IPS-15b (cell line): Measurements from ENCODE around the gene KSR2.
"Not testable (repeated sequence)": the region's sequence is repeated elsewhere in the genome, so short reads cannot be mapped to it uniquely, and the experiment has no call there.

ENCODE experiments used
- H3K27me3 ChIP-seq: one replicate; pipeline ENCODE4 v1.6.1; 2013; ENCODE audit warnings: low read length; ENCODE audit not compliant: control insufficient read depth, insufficient read depth
- H3K36me3 ChIP-seq: one replicate; pipeline ENCODE4 v1.6.1; 2013; ENCODE audit warnings: low read length; ENCODE audit not compliant: control insufficient read depth, insufficient read depth
- H3K4me1 ChIP-seq: one replicate; pipeline ENCODE4 v1.6.1; 2013; ENCODE audit warnings: mild to moderate bottlenecking, low read length; ENCODE audit not compliant: control insufficient read depth, insufficient read depth
- H3K4me3 ChIP-seq: one replicate; pipeline ENCODE4 v1.5.1; 2013; ENCODE audit warnings: low read depth, low read length
- H3K9ac ChIP-seq: one replicate; pipeline ENCODE4 v1.6.1; 2013; ENCODE audit warnings: low read depth, mild to moderate bottlenecking, low read length
- H3K9me3 ChIP-seq: one replicate; pipeline ENCODE4 v1.6.1; 2013; ENCODE audit warnings: mild to moderate bottlenecking, low read length; ENCODE audit not compliant: control insufficient read depth, insufficient read depth

Gene KSR2

GRCh38 chr12:117629454-117629853, 339.3 kb downstream of the KSR2 start:
- H3K27me3 ChIP-seq = no peaks in the 10 kb centered on the region
- no peaks in the 10 kb centered on the region for H3K9me3 ChIP-seq
- H3K4me3 ChIP-seq = no peak overlapping the region
- H3K36me3 ChIP-seq = no peaks in the 10 kb centered on the region
- H3K4me1 ChIP-seq = no peaks in the 10 kb centered on the region
- H3K9ac ChIP-seq = no peak overlapping the region

GRCh38 chr12:117628711-117629110, 340.1 kb downstream of the KSR2 start:
- not testable (repeated sequence) for H3K36me3 ChIP-seq, H3K27me3 ChIP-seq, H3K4me1 ChIP-seq, H3K9me3 ChIP-seq, H3K9ac ChIP-seq
- H3K4me3 ChIP-seq = peak overlapping the region; percentile 47

GRCh38 chr12:117622741-117623140, 346.0 kb downstream of the KSR2 start:
- Histone ChIP-seq H3K9ac (no peak overlapping the region), H3K4me3 (no peak overlapping the region), H3K9me3 (no peaks in the 10 kb centered on the region), H3K27me3 (no peaks in the 10 kb centered on the region), H3K4me1 (no peaks in the 10 kb centered on the region), H3K36me3 (no peaks in the 10 kb centered on the region)

DNA sequence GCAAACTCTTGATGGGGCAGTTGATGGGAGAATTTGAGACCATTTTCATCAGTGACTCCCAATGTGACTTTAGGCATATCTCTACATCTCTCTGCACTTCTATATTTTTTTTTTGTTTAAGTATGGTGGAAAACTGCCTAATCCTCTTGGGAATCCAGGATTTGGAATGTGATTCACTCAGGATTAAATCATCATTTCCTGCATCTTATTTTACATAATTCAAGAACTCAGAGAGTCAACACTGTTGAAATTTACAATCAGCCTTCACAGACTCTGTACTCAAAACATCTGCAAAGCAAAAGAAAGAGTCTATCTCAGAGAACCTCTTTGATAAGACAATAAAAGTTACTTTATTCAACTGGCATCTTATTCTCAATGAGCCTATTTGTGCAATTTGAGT, 346.7 kb downstream of the KSR2 start:
- Histone ChIP-seq H3K36me3 (no peaks in the 10 kb centered on the region), H3K9ac (no peak overlapping the region), H3K4me3 (no peak overlapping the region), H3K4me1 (no peaks in the 10 kb centered on the region), H3K27me3 (no peaks in the 10 kb centered on the region), H3K9me3 (no peaks in the 10 kb centered on the region)

DNA sequence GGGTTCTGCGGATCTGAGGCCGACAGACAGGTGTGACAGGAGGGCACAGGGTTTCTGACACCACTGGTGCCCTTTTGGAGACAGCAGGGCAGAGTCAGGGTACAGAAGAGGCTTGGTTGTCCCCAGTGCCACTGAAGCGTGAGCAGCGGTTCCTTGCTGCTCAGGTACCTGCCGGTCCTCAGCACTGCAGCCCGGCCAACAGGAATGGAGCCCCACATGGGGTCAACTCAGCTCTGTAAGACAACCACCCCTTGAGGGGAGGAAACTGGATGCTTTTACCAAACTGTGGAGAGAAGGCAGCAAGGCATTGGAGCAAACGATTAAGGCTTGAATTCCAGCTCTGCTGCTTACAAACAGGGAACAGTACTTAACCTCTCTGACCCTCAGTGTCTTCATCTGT, 361.0 kb downstream of the KSR2 start:
- no peaks in the 10 kb centered on the region for H3K27me3 ChIP-seq
- no peak overlapping the region for H3K4me3 ChIP-seq
- H3K9me3 ChIP-seq = no peaks in the 10 kb centered on the region
- H3K36me3 ChIP-seq = no peaks in the 10 kb centered on the region
- no peak overlapping the region for H3K9ac ChIP-seq
- H3K4me1 ChIP-seq = peaks cover 10% of the 10 kb centered on the region

GRCh38 chr12:117606945-117607344, 361.8 kb downstream of the KSR2 start:
- Histone ChIP-seq H3K9ac (no peak overlapping the region), H3K27me3 (no peaks in the 10 kb centered on the region), H3K36me3 (no peaks in the 10 kb centered on the region), H3K4me3 (no peak overlapping the region), H3K4me1 (peaks cover 10% of the 10 kb centered on the region), H3K9me3 (no peaks in the 10 kb centered on the region)

DNA sequence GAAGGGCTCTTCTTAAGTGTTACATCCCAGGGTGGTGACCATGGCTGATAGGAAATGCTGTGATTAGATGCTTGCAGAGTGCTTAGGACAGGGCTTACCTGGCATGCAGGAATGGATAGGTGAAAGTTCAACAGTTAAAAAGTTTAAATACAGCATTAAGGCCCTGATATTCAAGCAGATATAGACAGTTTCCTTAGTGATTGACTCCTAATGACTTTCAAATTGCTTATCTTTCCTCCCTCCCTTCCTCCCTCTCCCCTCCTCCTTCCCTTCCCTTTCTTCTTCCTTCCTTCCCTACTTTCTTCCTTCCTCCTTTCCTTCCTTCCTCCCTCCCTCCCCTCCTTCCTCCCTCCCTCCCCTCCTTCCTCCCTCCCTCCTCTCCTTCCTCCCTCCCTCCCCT, 362.8 kb downstream of the KSR2 start:
- H3K9me3 ChIP-seq = no peaks in the 10 kb centered on the region
- H3K9ac ChIP-seq = no peak overlapping the region
- no peak overlapping the region for H3K4me3 ChIP-seq
- H3K36me3 ChIP-seq = no peaks in the 10 kb centered on the region
- no peaks in the 10 kb centered on the region for H3K27me3 ChIP-seq
- H3K4me1 ChIP-seq = peaks cover 10% of the 10 kb centered on the region

DNA sequence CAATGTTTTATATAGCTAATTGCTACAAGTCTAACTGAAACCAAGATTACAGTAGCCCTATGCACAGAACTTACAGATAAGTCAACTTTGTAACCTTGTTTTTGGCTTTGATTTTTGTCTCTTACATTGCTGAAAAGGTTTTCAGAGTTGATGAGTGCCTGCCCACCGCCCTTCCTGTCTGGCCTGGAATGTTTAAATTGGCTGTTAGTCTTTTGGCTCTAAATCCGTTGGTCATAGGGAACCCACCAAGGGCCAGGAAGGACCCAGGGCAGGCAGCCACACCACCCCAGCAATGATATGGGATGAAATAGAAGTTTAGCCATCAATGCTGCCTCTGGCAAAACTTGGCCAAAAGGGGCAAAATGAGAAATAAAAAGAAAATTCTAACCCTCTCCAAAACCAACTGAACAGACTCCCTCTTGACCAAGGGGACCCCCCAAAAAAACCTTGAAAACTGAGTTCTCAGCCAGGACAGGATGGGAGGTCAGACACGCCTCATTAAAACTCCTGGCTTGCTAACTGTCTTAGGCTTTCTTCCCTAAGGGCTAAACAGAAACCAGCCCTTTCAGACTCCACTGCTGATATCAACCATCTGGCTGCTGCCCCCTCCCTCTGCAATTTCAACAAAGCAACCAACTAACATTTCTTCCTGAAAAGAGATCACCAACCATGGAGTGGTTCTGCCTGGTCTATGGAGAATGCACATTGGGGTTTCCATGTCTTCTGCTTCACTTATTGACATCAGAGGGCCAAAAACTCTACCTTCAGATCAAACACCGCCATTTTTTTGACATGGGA, 365.3 kb downstream of the KSR2 start:
- Histone ChIP-seq H3K9me3 (no peaks in the 10 kb centered on the region), H3K4me3 (no peak overlapping the region), H3K27me3 (no peaks in the 10 kb centered on the region), H3K4me1 (peaks cover 10% of the 10 kb centered on the region), H3K9ac (no peak overlapping the region), H3K36me3 (no peaks in the 10 kb centered on the region)

- no peaks in the 10 kb centered on the region for H3K36me3 ChIP-seq
Observed at GRCh38 chr12:117599849-117600248, 368.9 kb downstream of the KSR2 start.

GRCh38 chr12:117596968-117597367, 371.8 kb downstream of the KSR2 start:
- Histone ChIP-seq H3K4me3 (no peak overlapping the region), H3K9me3 (no peaks in the 10 kb centered on the region), H3K4me1 (peaks cover 7% of the 10 kb centered on the region), H3K27me3 (no peaks in the 10 kb centered on the region), H3K9ac (no peak overlapping the region), H3K36me3 (no peaks in the 10 kb centered on the region)

More at GRCh38 chr12:117599849-117600248, 368.9 kb downstream of the KSR2 start:
- Histone ChIP-seq H3K4me1 (peaks cover 10% of the 10 kb centered on the region), H3K9ac (no peak overlapping the region), H3K27me3 (no peaks in the 10 kb centered on the region), H3K9me3 (no peaks in the 10 kb centered on the region), H3K4me3 (no peak overlapping the region)

- no peaks in the 10 kb centered on the region for H3K36me3 ChIP-seq
- H3K9me3 ChIP-seq = no peaks in the 10 kb centered on the region
- peaks cover 7% of the 10 kb centered on the region for H3K4me1 ChIP-seq
- no peaks in the 10 kb centered on the region for H3K27me3 ChIP-seq
- no peak overlapping the region for H3K9ac ChIP-seq
- no peak overlapping the region for H3K4me3 ChIP-seq
Observed at GRCh38 chr12:117595751-117596150, 373.0 kb downstream of the KSR2 start.

- H3K9me3 ChIP-seq = no peaks in the 10 kb centered on the region
- H3K27me3 ChIP-seq = no peaks in the 10 kb centered on the region
- H3K4me3 ChIP-seq = no peak overlapping the region
- no peaks in the 10 kb centered on the region for H3K36me3 ChIP-seq
- H3K9ac ChIP-seq = no peak overlapping the region
- peaks cover 7% of the 10 kb centered on the region for H3K4me1 ChIP-seq
Observed at GRCh38 chr12:117594481-117594880, 374.3 kb downstream of the KSR2 start.
